ENCODE results near the gene METTL15. TPM values are rescaled to one million over a fixed set of nuclear protein-coding genes. Genes with fewer than 3 reads are reported as not detected.
"Not testable (repeated sequence)": the region's sequence is repeated elsewhere in the genome, so short reads cannot be mapped to it uniquely, and the experiment has no call there.

Gene METTL15
- total RNA-seq, 3 donors from 2014 or later: 9.8 to 30.3 (median 16.4) TPM

GRCh38 chr11:28303477-28304191 is 195.4 kb downstream of the METTL15 start:
- Histone ChIP-seq H3K4me3 (no peak overlapping the region), H3K27ac (no peak overlapping the region), H3K4me1 (no peaks in the 10 kb centered on the region), H3K36me3 (no peaks in the 10 kb centered on the region), H3K27me3 (no peaks in the 10 kb centered on the region), H3K9me3 (no peaks in the 10 kb centered on the region)
- TF ChIP-seq POLR2A (IDR thresholded peaks at IDR 0.05) (no peak), POLR2AphosphoS5 (IDR thresholded peaks at IDR 0.05) (no peak), CTCF (IDR thresholded peaks at IDR 0.05) (no peak)
- no peak for DNase-seq (ENCODE audit: low spot score in 2 of 2)
- intact Hi-C loops (cut with DNase I; ENCODE audit: low total_unique reads): no loop called here

GRCh38 chr11:28315440-28315839 is 207.3 kb downstream of the METTL15 start:
- intact Hi-C loops (cut with DNase I; ENCODE audit: low total_unique reads): no loop called here
- Histone ChIP-seq H3K9me3 (no peaks in the 10 kb centered on the region), H3K27ac (no peak overlapping the region), H3K36me3 (no peaks in the 10 kb centered on the region), H3K27me3 (no peaks in the 10 kb centered on the region), H3K4me1 (no peaks in the 10 kb centered on the region), H3K4me3 (no peak overlapping the region)
- DNase-seq (ENCODE audit: low spot score in 2 of 2): no peak
- TF ChIP-seq POLR2A (IDR thresholded peaks at IDR 0.05) (no peak), CTCF (IDR thresholded peaks at IDR 0.05) (no peak), POLR2AphosphoS5 (IDR thresholded peaks at IDR 0.05) (no peak)

GRCh38 chr11:28318871-28319270 is 210.7 kb downstream of the METTL15 start:
- Histone ChIP-seq H3K27ac (no peak overlapping the region), H3K4me1 (no peaks in the 10 kb centered on the region), H3K9me3 (no peaks in the 10 kb centered on the region), H3K4me3 (no peak overlapping the region), H3K36me3 (no peaks in the 10 kb centered on the region), H3K27me3 (no peaks in the 10 kb centered on the region)
- TF ChIP-seq CTCF (IDR thresholded peaks at IDR 0.05) (no peak), POLR2A (IDR thresholded peaks at IDR 0.05) (no peak), POLR2AphosphoS5 (IDR thresholded peaks at IDR 0.05) (no peak)
- DNase-seq (ENCODE audit: low spot score in 2 of 2): no peak
- intact Hi-C loops (cut with DNase I; ENCODE audit: low total_unique reads): no loop called here

GRCh38 chr11:28323621-28324020 is 215.4 kb downstream of the METTL15 start:
- intact Hi-C loops (cut with DNase I; ENCODE audit: low total_unique reads): no loop called here

GRCh38 chr11:28332393-28332792 is 224.2 kb downstream of the METTL15 start:
- DNase-seq (ENCODE audit: low spot score in 2 of 2); intact Hi-C loops (cut with DNase I; ENCODE audit: low total_unique reads); H3K27me3 ChIP-seq; H3K36me3 ChIP-seq; H3K9me3 ChIP-seq; H3K4me1 ChIP-seq; H3K27ac ChIP-seq; H3K4me3 ChIP-seq: not testable (repeated sequence)

More at GRCh38 chr11:28323621-28324020, 215.4 kb downstream of the METTL15 start:
- Histone ChIP-seq H3K27me3 (no peaks in the 10 kb centered on the region), H3K36me3 (no peaks in the 10 kb centered on the region), H3K9me3 (no peaks in the 10 kb centered on the region), H3K27ac (no peak overlapping the region), H3K4me1 (no peaks in the 10 kb centered on the region), H3K4me3 (no peak overlapping the region)
- no peak for TF ChIP-seq POLR2A (IDR thresholded peaks at IDR 0.05)
- no peak for TF ChIP-seq POLR2AphosphoS5 (IDR thresholded peaks at IDR 0.05)
- no peak for TF ChIP-seq CTCF (IDR thresholded peaks at IDR 0.05)
- DNase-seq (ENCODE audit: low spot score in 2 of 2): no peak

All from breast epithelium (tissue), 4 donors.